ENCODE results near the gene NOL4L.
"Not testable (repeated sequence)": the region's sequence is repeated elsewhere in the genome, so short reads cannot be mapped to it uniquely, and the experiment has no call there.

NOL4L gene

GRCh38 chr20:32596681-32597252 lies 11.6 kb upstream of the NOL4L start:
- no peak for DNase-seq

- no peak for DNase-seq
These were observed 10.0 kb upstream of the NOL4L start for GRCh38 chr20:32595143-32595542.

GRCh38 chr20:32594669-32595068 lies 9.5 kb upstream of the NOL4L start:
- not testable (repeated sequence) for DNase-seq

- no peak for DNase-seq
These were observed 9.1 kb upstream of the NOL4L start for GRCh38 chr20:32594204-32594603.

- DNase-seq: not testable (repeated sequence)
These were observed 7.5 kb upstream of the NOL4L start for GRCh38 chr20:32592616-32593015.

GRCh38 chr20:32592022-32592421 lies 6.9 kb upstream of the NOL4L start:
- DNase-seq: no peak

- DNase-seq: no peak
These were observed 4.6 kb upstream of the NOL4L start for GRCh38 chr20:32589769-32590168.

GRCh38 chr20:32589256-32589655 lies 4.1 kb upstream of the NOL4L start:
- no peak for DNase-seq

GRCh38 chr20:32588040-32588439 lies 2.9 kb upstream of the NOL4L start:
- DNase-seq: no peak

GRCh38 chr20:32586291-32586690 lies 1.2 kb upstream of the NOL4L start:
- DNase-seq: no peak

- no peak for DNase-seq
These were observed 524 bp upstream of the NOL4L start for GRCh38 chr20:32585586-32586127.

- DNase-seq: peak in 8 of 56 donors; percentile 42 to 75 (median 55)
These were observed 1.5 kb downstream of the NOL4L start for GRCh38 chr20:32583581-32584070.

- DNase-seq: peak in 22 of 56 donors; percentile 12 to 75 (median 36)
These were observed 2.2 kb downstream of the NOL4L start for GRCh38 chr20:32582659-32583580.

GRCh38 chr20:32581839-32582658 lies 3.1 kb downstream of the NOL4L start:
- no peak for DNase-seq

- peak in 9 of 56 donors; percentile 11 to 54 (median 17) for DNase-seq
These were observed 3.9 kb downstream of the NOL4L start for GRCh38 chr20:32580970-32581838.

GRCh38 chr20:32580219-32580969 lies 4.7 kb downstream of the NOL4L start:
- no peak for DNase-seq

GRCh38 chr20:32578840-32579390 lies 6.2 kb downstream of the NOL4L start:
- no peak for DNase-seq

- DNase-seq: not testable (repeated sequence)
These were observed 7.1 kb downstream of the NOL4L start for GRCh38 chr20:32578062-32578461.

- DNase-seq: no peak
These were observed 7.5 kb downstream of the NOL4L start for GRCh38 chr20:32577657-32578056.

All from nucleus accumbens (tissue), 56 donors.